ENCODE measurements around the gene ATAD2B. TPM values are rescaled to one million over a fixed set of nuclear protein-coding genes. Genes with fewer than 3 reads are reported as not detected.
A peak's percentile ranks its signal among the peaks of the same experiment; 100 is the strongest.

ATAD2B gene
- total RNA-seq, 1 experiment from 2014 or later, result 5.9 TPM

DNA sequence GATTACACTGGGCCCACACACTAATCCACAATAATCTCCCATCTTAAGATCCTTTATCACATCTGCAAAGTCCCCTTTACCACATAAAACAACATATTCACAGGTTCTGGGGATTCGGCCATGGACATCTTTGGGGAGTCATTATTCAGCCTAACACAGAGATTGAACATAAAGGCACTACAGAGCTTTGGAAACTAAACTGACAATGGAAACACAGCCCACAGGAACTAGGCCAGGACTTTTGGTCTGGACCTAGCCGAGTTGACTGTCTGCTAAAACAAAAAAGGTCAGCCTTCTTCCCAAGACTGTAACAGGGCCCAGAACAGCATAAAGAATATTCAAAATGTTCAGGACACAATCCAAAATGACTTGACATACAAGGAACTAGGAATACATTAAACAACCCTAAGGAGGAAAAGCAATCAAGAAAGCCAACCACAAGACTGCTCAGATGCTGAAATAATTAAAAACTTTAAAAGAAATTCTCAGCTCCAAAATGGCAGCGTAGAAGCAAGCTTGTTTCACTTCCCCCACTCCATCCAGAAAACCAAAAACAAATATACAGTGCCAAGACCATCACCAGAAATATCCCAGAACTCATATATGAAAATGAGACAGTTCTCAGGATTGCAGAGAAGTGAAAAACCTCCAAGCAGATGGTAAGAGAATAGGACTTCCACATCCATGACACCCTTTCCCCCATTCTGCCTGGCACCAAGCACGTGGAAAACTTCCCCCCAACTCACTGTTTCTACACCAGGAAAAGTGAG, 207.8 kb downstream of the ATAD2B start:
- in situ Hi-C loops (cut with HindIII; ENCODE audit: low sequenced_read_pairs), result no loop called here

DNA sequence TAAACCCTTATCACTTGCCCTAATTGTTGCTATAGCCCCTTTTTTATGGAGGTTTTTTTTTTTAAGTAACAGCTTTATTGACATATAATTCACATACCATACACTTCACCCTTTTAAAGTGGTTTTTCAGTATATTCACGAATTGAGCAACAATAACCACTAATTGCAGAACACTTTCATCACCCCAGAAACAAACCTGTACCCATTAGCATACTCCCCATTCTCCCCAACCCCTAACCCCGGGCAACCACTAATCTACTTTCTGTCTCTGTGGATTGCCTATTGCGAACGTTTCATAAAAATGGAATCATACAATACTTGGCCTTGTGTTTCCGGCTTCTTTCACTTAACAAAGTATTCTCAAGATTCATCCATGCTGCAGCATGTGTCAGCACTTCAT, 213.6 kb downstream of the ATAD2B start:
- in situ Hi-C loops (cut with HindIII; ENCODE audit: low sequenced_read_pairs), result no loop called here
- DNase-seq (ENCODE audit: low spot score), result no peak

More for the DNA sequence above, 207.8 kb downstream of the ATAD2B start:
- DNase-seq (ENCODE audit: low spot score), result no peak

DNA sequence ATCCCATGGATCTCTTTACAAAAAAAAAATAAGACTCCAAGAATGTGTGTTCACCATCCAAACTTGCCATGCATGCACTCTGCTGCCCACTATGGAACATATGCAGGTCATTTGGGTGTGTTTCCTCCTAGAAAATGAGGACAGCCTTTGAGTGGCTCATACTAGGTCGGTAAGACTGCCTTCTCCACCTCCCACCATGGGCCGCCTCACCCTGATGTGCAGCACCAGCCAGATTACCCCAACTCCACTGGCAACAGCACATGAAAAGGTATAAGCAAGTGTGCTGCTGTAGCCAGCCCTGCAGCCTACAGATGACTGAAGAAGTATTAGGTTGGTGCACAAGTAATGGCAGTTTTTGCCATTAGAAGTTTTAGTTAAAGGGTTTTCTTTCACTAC, 214.2 kb downstream of the ATAD2B start:
- in situ Hi-C loops (cut with HindIII; ENCODE audit: low sequenced_read_pairs), result no loop called here
- no peak for DNase-seq (ENCODE audit: low spot score)

GRCh38 chr2:23711979-23712755, 214.8 kb downstream of the ATAD2B start:
- DNase-seq (ENCODE audit: low spot score), result no peak
- in situ Hi-C loops (cut with HindIII; ENCODE audit: low sequenced_read_pairs), result no loop called here

DNA sequence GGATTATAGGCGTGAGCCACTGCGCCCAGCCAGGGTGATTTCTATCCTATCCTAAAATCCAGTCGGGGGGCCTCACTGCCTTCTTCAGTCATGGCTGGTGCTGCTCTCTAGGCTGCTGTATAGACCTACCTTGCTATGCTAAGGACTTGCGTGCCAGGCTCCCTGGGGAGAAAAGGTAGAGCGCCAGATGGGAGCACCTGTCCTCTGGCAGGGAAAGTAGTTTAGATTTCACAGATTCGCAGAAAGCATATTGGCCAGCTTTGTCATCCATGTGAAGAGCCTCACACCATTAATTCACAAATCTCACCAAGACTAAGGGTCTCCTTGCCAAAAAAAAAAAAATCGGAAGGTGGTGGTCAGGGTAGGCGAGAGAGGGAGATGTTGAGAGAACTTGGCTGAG, 217.6 kb downstream of the ATAD2B start:
- in situ Hi-C loops (cut with HindIII; ENCODE audit: low sequenced_read_pairs), result no loop called here
- peak; percentile 71 for DNase-seq (ENCODE audit: low spot score)

DNA sequence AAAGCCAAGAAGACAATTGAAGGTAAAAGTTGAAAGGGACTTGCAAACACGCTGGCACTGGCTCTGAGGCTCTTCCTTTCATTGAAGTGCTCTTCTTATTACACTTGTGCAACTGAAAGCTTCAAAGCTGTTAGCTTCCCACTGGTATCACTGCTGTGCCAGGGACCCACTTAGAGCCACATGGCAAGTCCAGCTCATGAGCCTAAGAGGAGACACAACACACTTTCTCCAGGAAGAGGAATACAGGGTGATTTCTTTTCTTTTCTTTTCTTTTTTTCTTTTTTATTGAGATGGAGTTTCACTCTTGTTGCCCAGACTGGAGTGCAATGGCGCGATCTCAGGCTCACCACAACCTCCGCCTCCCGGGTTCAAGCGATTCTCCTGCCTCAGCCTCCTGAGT, 218.2 kb downstream of the ATAD2B start:
- in situ Hi-C loops (cut with HindIII; ENCODE audit: low sequenced_read_pairs), result no loop called here

DNA sequence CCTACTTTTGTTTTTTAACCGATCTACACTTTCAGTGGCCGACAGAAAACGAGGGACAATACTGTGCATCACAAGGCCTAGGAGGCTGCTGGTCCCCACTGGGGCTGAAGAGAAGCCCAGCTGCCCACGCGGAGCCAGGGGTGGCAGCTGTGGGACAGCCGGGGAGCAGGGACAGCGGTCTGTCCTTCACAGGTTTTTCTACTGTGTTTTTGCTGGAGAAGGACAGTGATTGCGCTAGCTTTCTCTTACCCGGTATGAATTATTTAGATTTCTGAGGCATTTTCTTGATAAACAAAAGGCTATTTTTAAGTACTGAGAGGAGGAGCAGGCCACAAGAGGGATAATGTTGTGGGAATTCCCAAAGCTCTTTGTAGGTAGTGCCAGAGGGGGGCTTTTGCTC, 219.8 kb downstream of the ATAD2B start:
- in situ Hi-C loops (cut with HindIII; ENCODE audit: low sequenced_read_pairs), result no loop called here
- no peak for DNase-seq (ENCODE audit: low spot score)

More for the DNA sequence above, 218.2 kb downstream of the ATAD2B start:
- no peak for DNase-seq (ENCODE audit: low spot score)

GRCh38 chr2:23706613-23707078, 220.3 kb downstream of the ATAD2B start:
- in situ Hi-C loops (cut with HindIII; ENCODE audit: low sequenced_read_pairs), result no loop called here

DNA sequence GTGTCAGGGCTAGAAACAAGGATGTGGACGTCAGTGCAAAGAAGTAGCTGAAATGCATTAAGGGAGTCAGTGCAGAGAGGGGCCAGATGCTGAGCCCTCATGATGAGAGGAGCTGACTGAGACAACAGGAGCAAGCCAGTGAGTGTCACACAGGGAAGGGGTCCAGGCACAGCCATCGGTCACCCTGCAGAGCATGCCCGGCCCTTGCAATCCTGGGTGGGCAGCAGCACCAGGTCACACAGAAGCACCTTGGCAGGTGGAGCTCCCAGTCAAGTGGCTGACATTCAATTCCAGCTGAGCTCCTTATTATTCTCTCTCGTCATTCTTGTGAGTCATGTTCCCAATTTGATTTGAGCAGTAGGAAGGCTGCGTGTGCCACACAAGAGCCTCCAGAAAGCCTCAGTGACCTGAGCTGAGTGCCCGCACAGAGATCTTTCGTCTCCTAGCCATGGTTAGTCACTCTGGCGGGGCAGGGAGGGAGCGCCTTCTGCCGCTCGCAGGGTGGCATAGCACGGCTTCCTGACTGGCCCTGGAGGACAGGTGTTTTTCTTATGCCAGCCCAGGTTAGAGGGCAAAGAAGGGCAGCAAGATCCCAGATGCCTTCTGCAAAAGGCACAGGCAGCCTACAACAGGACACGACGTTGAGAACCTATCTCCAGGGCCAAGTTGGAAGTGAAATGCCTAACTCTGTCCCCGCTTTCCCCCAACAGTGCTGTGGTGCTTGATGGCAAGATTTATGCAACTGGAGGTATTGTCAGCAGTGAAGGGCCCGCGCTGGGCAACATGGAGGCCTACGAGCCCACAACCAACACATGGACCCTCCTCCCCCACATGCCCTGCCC, 220.9 kb downstream of the ATAD2B start:
- in situ Hi-C loops (cut with HindIII; ENCODE audit: low sequenced_read_pairs), result no loop called here
- no peak for DNase-seq (ENCODE audit: low spot score)

More at GRCh38 chr2:23706613-23707078, 220.3 kb downstream of the ATAD2B start:
- no peak for DNase-seq (ENCODE audit: low spot score)

DNA sequence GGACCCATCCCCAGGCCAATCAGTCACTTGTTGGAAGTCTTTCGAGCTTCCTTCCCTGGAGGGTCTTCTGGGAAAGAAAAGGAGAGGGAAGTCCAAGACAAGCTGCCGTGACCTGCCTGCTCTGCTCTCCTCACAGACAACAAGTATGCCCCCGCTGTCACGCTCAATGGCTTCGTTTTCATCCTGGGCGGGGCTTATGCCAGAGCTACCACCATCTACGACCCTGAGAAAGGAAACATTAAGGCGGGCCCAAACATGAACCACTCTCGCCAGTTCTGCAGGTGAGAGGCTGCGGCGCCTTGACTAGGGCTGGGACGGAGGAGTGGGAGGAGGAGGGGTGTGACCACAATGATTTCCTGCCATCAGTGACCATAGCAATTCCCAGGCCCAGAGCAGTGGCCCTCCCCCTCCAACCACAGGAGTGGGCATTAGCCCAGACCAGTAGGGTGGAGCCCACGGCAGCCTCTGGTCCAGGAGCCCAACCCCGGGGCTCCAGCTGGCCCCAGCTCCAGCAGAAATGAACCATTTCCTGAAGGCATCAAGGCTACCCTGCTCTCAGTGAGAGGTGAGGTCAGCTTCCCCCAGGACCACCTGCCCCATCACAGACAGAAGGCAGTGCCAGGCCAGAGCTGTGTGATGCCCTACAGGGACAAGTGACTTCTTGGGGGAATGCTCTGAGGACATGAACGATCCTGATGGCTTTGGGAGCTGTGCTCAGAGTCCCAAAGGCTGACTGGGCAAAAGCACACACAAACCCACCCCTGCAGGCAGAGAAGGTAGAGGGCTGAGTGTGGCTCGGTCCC, 223.1 kb downstream of the ATAD2B start:
- in situ Hi-C loops (cut with HindIII; ENCODE audit: low sequenced_read_pairs), result no loop called here
- no peak for DNase-seq (ENCODE audit: low spot score)

GRCh38 chr2:23703037-23703582, 223.8 kb downstream of the ATAD2B start:
- in situ Hi-C loops (cut with HindIII; ENCODE audit: low sequenced_read_pairs), result no loop called here
- DNase-seq (ENCODE audit: low spot score), result no peak

GRCh38 chr2:23700627-23701026, 226.3 kb downstream of the ATAD2B start:
- DNase-seq (ENCODE audit: low spot score), result no peak
- in situ Hi-C loops (cut with HindIII; ENCODE audit: low sequenced_read_pairs), result no loop called here

DNA sequence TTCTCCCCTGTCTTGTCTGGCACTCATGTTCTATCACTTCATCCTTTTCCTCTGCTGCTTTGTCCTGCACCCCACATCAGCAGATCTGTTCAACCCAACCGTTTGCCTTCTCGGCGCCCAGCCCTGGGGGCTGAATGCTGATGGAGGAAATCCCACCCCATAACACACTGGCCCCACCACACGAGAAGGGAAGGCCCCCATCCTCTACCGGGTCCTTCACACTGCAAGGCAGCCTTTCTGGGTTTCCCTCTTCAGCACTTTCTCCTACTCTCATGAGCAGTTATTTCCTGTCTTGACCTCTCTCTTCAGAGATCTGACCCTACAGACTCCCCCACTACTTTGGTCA, 227.4 kb downstream of the ATAD2B start:
- in situ Hi-C loops (cut with HindIII; ENCODE audit: low sequenced_read_pairs), result no loop called here
- no peak for DNase-seq (ENCODE audit: low spot score)

GRCh38 chr2:23698721-23699579, 228.0 kb downstream of the ATAD2B start:
- in situ Hi-C loops (cut with HindIII; ENCODE audit: low sequenced_read_pairs), result no loop called here

More at GRCh38 chr2:23698721-23699579, 228.0 kb downstream of the ATAD2B start:
- DNase-seq (ENCODE audit: low spot score), result peak; percentile 91
